IPS-18a (cell line): ENCODE results near the gene VAMP7.
"Not testable (repeated sequence)": the region's sequence is repeated elsewhere in the genome, so short reads cannot be mapped to it uniquely, and the experiment has no call there.

Source experiments
- H3K27ac ChIP-seq: one replicate; pipeline ENCODE4 v1.5.1; 2013; ENCODE audit warnings: low read length
- H3K27me3 ChIP-seq: one replicate; pipeline ENCODE4 v1.6.1; 2013; ENCODE audit warnings: mild to moderate bottlenecking, low read length; ENCODE audit not compliant: control insufficient read depth, insufficient read depth
- H3K36me3 ChIP-seq: one replicate; pipeline ENCODE4 v1.6.1; 2013; ENCODE audit warnings: low read depth, low read length; ENCODE audit not compliant: control insufficient read depth
- H3K4me1 ChIP-seq: one replicate; pipeline ENCODE4 v1.6.1; 2013; ENCODE audit warnings: low read depth, low read length; ENCODE audit not compliant: control insufficient read depth
- H3K4me3 ChIP-seq: one replicate; pipeline ENCODE4 v1.5.1; 2013; ENCODE audit warnings: low read length
- H3K9ac ChIP-seq: one replicate; pipeline ENCODE4 v1.6.1; 2013; ENCODE audit warnings: mild to moderate bottlenecking, low read length, moderate library complexity
- H3K9me3 ChIP-seq: one replicate; pipeline ENCODE4 v1.6.1; 2013; ENCODE audit warnings: low read depth, low read length; ENCODE audit not compliant: control insufficient read depth

The VAMP7 gene

DNA sequence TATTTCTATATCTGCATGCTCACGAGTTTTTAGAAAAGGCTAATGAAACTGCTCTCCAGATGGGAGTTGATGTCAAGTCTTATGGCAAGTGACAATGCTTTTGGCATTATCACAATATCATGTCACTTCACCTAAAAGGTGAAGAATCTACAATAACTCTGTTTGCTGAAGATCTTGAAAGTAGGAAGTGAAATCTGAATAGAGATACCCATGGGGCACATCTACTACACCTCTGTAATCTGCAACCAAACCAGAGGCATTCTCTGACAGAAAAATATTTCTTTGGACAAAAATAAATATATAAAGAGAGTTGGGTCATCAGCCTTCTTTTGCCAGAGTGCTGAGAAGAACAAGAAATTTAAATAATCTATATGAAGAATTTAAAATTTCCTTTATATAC lies 3.9 kb upstream of the VAMP7 start:
- no peak overlapping the region for H3K27ac ChIP-seq

DNA sequence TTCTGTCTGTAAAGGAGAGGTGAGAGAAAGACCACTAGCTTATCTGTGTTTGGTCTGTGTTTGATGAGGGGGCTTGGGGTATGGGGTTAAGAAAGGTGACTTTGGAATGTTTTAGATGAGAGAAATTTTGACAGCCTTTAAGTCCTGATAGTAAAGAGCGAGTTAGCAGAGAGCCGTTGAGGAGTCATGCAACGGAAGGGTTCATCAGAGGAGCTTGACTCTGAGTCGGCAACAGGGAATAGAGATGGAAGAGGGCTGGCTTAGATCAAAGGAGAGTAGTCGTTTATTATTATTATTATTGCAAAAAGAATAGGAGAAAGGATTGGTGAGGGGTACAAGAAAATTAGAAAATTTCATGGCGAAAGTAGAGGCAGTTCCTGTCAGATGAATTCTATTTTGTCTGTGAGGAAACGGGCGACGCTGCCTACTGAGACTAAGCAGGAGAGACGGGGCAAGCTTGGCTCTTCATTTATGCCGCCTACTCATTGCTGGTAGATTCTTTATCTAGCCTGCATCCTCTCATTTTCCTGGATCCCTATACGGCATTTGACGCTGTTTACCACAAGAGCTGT lies 473 bp upstream of the VAMP7 start:
- Histone ChIP-seq H3K27ac (no peak overlapping the region), H3K9me3 (no peaks in the 10 kb centered on the region), H3K4me3 (peak overlapping the region; percentile 73), H3K27me3 (peaks cover 4% of the 10 kb centered on the region), H3K4me1 (no peaks in the 10 kb centered on the region), H3K9ac (no peak overlapping the region), H3K36me3 (no peaks in the 10 kb centered on the region)

More for the DNA sequence above, 3.9 kb upstream of the VAMP7 start:
- H3K9ac ChIP-seq: no peak overlapping the region
- peaks cover 3% of the 10 kb centered on the region for H3K9me3 ChIP-seq
- no peak overlapping the region for H3K4me3 ChIP-seq
- peaks cover 4% of the 10 kb centered on the region for H3K27me3 ChIP-seq
- H3K36me3 ChIP-seq: no peaks in the 10 kb centered on the region
- no peaks in the 10 kb centered on the region for H3K4me1 ChIP-seq

DNA sequence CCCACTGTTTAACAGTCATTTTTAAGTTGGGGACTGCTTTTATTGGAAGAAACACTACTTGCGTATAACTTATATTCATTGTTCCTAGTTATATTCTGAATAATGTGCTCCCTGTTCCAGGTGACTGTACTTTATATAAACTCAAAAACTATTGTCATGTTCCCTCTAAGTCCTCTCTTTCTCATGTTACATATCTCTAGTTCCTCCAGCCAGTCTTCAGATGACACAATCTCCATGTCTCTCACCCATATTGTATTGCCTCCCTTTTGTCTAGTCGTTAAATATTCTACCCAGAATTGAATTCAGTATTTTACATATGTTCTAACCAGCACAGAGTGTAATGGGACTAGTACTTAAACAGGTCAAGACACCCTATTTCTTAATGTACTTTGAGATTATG lies 5.3 kb downstream of the VAMP7 start:
- Histone ChIP-seq H3K27ac (no peak overlapping the region), H3K27me3 (no peaks in the 10 kb centered on the region), H3K9ac (no peak overlapping the region), H3K4me3 (no peak overlapping the region), H3K36me3 (peaks cover 2% of the 10 kb centered on the region), H3K4me1 (no peaks in the 10 kb centered on the region), H3K9me3 (peaks cover 9% of the 10 kb centered on the region)

DNA sequence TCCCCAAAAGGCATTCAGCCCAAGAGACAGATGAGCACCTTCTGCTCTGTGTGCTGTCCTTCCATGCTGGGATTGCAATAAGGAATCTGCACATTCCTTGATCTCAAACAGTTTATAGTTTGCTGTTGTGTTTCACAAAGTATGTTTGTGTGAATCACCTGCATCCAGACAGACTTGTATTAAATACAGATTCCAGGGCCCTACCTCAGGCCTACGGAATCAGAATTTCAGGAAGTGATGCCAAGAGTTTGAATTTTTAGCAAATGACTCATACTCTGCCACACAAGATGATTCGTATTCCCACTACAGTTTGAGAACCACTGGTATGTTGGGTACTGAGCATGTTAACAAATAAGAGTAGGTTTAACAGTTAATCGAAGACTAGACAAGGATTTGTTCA lies 7.0 kb downstream of the VAMP7 start:
- Histone ChIP-seq H3K4me1 (no peaks in the 10 kb centered on the region), H3K9ac (no peak overlapping the region), H3K27ac (no peak overlapping the region), H3K9me3 (peaks cover 15% of the 10 kb centered on the region), H3K36me3 (peaks cover 2% of the 10 kb centered on the region), H3K27me3 (no peaks in the 10 kb centered on the region), H3K4me3 (no peak overlapping the region)

DNA sequence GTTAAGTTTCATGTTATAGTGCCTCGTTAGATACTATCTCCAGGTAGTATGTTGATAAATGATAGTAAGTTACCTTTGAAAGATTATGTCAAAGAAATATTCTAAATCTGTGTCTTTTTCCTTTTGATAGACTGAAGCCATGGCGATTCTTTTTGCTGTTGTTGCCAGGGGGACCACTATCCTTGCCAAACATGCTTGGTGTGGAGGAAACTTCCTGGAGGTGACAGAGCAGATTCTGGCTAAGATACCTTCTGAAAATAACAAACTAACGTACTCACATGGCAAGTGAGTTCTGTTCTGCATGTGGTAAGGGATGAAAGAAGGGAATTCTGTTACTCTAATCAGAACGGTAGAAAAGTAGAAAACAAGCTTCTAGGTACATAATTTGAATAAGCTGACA lies 8.2 kb downstream of the VAMP7 start:
- Histone ChIP-seq H3K27ac (no peak overlapping the region), H3K36me3 (peaks cover 7% of the 10 kb centered on the region), H3K27me3 (no peaks in the 10 kb centered on the region)

DNA sequence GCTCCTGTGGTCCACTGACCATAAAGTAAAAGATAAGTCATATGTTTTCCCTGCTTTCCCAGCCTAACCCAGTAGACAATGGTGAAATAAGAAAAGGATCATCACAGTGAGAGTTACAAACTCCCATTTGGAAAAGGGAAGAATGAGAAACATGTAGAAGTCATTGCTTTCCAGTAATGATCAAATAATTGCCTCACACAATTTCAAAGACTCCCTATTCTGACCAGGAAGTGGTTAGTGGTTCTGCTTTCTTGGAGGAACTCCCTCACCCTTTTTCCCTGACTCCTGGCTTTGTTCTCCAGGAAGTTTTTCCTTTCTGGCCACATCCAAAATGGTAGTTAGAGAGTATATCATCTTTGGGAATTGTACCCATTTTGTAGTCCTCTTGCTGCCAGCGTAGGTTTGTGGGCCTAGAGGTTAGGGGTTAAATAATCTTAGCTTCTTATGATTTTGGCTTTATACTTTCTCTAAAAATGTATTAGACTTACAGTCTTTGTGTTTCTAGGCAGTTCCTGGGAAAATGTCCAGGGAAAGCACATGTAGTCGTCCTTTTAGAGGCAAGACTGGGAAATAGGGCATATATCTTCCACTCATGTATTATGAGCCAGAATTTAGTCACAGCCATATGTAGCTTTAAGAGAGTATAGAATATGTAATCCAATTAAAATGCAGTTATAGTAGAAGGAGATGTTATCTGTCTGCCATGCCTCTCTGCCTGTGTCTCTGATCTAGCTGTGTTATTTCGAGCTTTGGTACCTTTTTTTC lies 10.5 kb downstream of the VAMP7 start:
- H3K9ac ChIP-seq: no peak overlapping the region
- peaks cover 7% of the 10 kb centered on the region for H3K36me3 ChIP-seq
- H3K27me3 ChIP-seq: no peaks in the 10 kb centered on the region
- no peaks in the 10 kb centered on the region for H3K4me1 ChIP-seq
- peaks cover 20% of the 10 kb centered on the region for H3K9me3 ChIP-seq
- no peak overlapping the region for H3K27ac ChIP-seq
- H3K4me3 ChIP-seq: no peak overlapping the region

More for the DNA sequence above, 8.2 kb downstream of the VAMP7 start:
- Histone ChIP-seq H3K4me3 (no peak overlapping the region), H3K9ac (no peak overlapping the region), H3K9me3 (peaks cover 21% of the 10 kb centered on the region), H3K4me1 (no peaks in the 10 kb centered on the region)

DNA sequence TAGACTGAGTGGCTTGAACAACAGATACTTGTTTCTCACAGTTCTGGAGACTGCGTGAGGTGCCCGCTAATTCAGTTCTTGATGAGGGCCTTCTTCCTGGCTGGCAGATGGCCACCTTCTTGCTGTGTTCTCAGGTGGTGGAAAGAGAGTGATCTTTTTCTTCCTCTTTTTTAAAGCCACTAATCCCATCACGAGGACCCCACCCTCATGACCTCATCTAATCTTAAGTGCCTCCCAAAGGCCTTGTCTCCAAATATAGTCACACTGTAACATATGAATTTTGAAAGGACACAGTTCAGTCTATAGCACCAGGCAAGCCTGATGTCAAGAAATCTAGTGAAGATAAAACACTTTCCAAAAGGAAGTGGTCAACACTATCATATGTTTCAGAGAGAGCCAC lies 12.4 kb downstream of the VAMP7 start:
- Histone ChIP-seq H3K9ac (no peak overlapping the region), H3K27me3 (no peaks in the 10 kb centered on the region), H3K4me1 (no peaks in the 10 kb centered on the region), H3K9me3 (peaks cover 15% of the 10 kb centered on the region), H3K36me3 (peaks cover 9% of the 10 kb centered on the region), H3K4me3 (no peak overlapping the region), H3K27ac (no peak overlapping the region)

GRCh38 chrX:155896512-155896911 lies 15.4 kb downstream of the VAMP7 start:
- no peaks in the 10 kb centered on the region for H3K4me1 ChIP-seq
- no peak overlapping the region for H3K9ac ChIP-seq
- peaks cover 21% of the 10 kb centered on the region for H3K9me3 ChIP-seq
- H3K4me3 ChIP-seq: no peak overlapping the region
- peaks cover 12% of the 10 kb centered on the region for H3K36me3 ChIP-seq
- no peaks in the 10 kb centered on the region for H3K27me3 ChIP-seq
- H3K27ac ChIP-seq: no peak overlapping the region

DNA sequence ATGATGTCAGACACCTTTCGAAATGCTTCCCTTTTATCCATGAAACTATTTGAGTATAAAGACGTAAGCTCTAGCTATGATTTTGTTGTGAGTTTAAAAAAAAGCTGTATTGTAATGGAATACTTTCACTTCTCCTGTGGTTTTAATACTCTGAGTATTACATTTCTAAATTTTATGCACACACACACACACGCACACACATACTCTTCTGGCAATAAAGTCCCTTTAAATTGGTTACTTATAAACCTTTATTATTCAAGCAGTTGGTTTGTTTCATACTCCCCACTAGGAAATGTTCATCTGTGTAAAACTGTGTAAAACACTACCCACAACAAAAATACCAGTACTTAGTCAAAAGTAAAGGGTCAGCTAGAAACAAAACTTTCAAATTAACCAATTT lies 18.2 kb downstream of the VAMP7 start:
- Histone ChIP-seq H3K27me3 (no peaks in the 10 kb centered on the region), H3K9ac (no peak overlapping the region), H3K9me3 (peaks cover 9% of the 10 kb centered on the region), H3K27ac (no peak overlapping the region), H3K4me1 (no peaks in the 10 kb centered on the region), H3K4me3 (no peak overlapping the region), H3K36me3 (peaks cover 8% of the 10 kb centered on the region)

DNA sequence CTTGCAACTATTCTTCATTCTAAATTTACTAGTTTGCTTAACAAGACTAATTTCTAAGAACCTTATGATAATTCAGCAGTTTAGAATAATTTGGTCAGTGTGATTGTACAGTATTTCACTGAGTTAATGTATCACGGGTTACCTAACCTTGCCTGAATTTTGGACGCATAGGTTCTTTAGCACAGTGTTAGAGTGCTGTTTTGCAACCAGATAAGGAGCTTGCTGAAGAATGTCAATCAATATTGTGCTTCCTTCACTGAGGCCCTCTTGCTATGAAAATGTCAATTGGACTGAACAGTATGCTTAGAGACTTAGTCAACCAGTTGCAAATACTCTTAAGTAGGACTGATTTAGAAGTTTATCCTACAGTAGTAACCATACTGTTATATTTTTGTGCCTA lies 19.6 kb downstream of the VAMP7 start:
- H3K4me1 ChIP-seq: no peaks in the 10 kb centered on the region
- H3K4me3 ChIP-seq: no peak overlapping the region
- peaks cover 14% of the 10 kb centered on the region for H3K9me3 ChIP-seq
- no peaks in the 10 kb centered on the region for H3K27me3 ChIP-seq
- peaks cover 8% of the 10 kb centered on the region for H3K36me3 ChIP-seq
- H3K9ac ChIP-seq: no peak overlapping the region
- no peak overlapping the region for H3K27ac ChIP-seq

DNA sequence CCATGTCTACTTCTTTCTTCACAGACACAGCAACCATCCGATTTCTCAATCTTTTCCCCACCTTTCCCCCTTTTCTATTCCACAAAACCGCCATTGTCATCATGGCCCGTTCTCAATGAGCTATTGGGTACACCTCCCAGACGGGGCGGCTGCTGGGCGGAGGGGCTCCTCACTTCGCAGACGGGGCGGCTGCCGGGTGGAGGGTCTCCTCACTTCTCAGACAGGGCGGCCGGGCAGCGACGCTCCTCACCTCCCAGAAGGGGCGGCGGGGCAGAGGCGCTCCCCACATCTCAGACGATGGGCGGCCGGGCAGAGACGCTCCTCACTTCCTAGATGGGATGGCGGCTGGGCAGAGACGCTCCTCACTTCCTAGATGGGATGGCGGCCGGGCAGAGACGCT lies 26.5 kb downstream of the VAMP7 start:
- H3K4me1 ChIP-seq, H3K27me3 ChIP-seq, H3K9ac ChIP-seq, H3K27ac ChIP-seq, H3K36me3 ChIP-seq, H3K4me3 ChIP-seq: not testable (repeated sequence)
- peaks cover 36% of the 10 kb centered on the region for H3K9me3 ChIP-seq

- H3K9me3 ChIP-seq: peaks cover 27% of the 10 kb centered on the region
- no peak overlapping the region for H3K4me3 ChIP-seq
- H3K36me3 ChIP-seq: no peaks in the 10 kb centered on the region
- no peak overlapping the region for H3K9ac ChIP-seq
- no peaks in the 10 kb centered on the region for H3K4me1 ChIP-seq
- H3K27ac ChIP-seq: no peak overlapping the region
- no peaks in the 10 kb centered on the region for H3K27me3 ChIP-seq
Observed at GRCh38 chrX:155923200-155923599, 42.1 kb downstream of the VAMP7 start.
